ENCODE measurements around the gene OTOF. TPM values are rescaled to one million over a fixed set of nuclear protein-coding genes. Genes with fewer than 3 reads are reported as not detected.

The OTOF gene
- total and polyA plus RNA-seq, 2 experiments from 2014 or later: 0.21 to 0.23 TPM

DNA sequence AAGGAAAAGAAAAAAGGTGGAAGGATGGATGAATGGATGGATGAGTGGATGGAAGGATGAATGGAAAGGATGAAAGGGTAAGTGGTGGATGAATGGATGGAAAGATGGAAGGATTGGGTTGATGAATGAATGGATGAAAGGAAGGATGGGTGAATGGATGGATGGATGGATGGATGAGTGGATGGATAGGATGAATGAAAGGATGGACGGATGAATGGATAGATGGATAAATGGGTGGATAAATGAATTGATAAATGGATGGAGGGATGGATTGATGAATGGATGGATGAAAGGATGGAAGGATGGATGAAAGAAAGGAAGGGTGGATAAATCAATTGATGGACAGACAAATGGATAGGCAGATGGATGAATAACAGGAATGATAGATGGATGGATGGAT is 48.2 kb upstream of the OTOF start:
- Histone ChIP-seq H3F3A (replicated peaks; ENCODE audit: low read depth) (no peaks in the 10 kb centered on the region), H4K20me1 (replicated peaks; ENCODE audit: insufficient read depth) (no peaks in the 10 kb centered on the region), H3K27me3 (ENCODE audit: insufficient read depth) (no peaks in the 10 kb centered on the region), H3K4me1 (ENCODE audit: insufficient read depth) (no peaks in the 10 kb centered on the region), H3K4me2 (no peak overlapping the region), H3K79me2 (replicated peaks; ENCODE audit: insufficient read depth) (no peaks in the 10 kb centered on the region), H2AFZ (no peak overlapping the region), H3K9me2 (ENCODE audit: insufficient read depth) (no peaks in the 10 kb centered on the region), H3K27ac (ENCODE audit: low read depth) (no peak overlapping the region), H3K36me3 (ENCODE audit: insufficient read depth) (no peaks in the 10 kb centered on the region), H3K4me3 (no peak overlapping the region)
- Mint-ChIP-seq H3K27me3 (ENCODE audit: insufficient read depth, low read depth, poor library complexity) (peaks cover 2% of the 10 kb centered on the region), H3K36me3 (ENCODE audit: low read depth) (no peaks in the 10 kb centered on the region), H3K9me3 (no peaks in the 10 kb centered on the region), H3K27ac (no peak overlapping the region), H3K4me1 (peaks cover 3% of the 10 kb centered on the region; the same call in 1 of the 3 replicates), H3K4me3 (no peak overlapping the region)
- no peak for DNase-seq (ENCODE audit: low spot score)
- no peak for ATAC-seq
- TF ChIP-seq STAT1 (IDR thresholded peaks at IDR 0.05; ENCODE audit: unreplicated experiment) (no peak), POLR2AphosphoS5 (IDR thresholded peaks at IDR 0.05; ENCODE audit: low read depth) (no peak), EZH2phosphoT487 (IDR thresholded peaks at IDR 0.05; ENCODE audit: unreplicated experiment) (no peak)
- TF ChIP-seq, protein P1, sequence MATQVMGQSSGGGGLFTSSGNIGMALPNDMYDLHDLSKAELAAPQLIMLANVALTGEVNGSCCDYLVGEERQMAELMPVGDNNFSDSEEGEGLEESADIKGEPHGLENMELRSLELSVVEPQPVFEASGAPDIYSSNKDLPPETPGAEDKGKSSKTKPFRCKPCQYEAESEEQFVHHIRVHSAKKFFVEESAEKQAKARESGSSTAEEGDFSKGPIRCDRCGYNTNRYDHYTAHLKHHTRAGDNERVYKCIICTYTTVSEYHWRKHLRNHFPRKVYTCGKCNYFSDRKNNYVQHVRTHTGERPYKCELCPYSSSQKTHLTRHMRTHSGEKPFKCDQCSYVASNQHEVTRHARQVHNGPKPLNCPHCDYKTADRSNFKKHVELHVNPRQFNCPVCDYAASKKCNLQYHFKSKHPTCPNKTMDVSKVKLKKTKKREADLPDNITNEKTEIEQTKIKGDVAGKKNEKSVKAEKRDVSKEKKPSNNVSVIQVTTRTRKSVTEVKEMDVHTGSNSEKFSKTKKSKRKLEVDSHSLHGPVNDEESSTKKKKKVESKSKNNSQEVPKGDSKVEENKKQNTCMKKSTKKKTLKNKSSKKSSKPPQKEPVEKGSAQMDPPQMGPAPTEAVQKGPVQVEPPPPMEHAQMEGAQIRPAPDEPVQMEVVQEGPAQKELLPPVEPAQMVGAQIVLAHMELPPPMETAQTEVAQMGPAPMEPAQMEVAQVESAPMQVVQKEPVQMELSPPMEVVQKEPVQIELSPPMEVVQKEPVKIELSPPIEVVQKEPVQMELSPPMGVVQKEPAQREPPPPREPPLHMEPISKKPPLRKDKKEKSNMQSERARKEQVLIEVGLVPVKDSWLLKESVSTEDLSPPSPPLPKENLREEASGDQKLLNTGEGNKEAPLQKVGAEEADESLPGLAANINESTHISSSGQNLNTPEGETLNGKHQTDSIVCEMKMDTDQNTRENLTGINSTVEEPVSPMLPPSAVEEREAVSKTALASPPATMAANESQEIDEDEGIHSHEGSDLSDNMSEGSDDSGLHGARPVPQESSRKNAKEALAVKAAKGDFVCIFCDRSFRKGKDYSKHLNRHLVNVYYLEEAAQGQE (IDR thresholded peaks at IDR 0.05; ENCODE audit: unreplicated experiment): no peak

GRCh38 chr2:26523750-26524149 is 45.8 kb upstream of the OTOF start:
- H3K27me3 Mint-ChIP-seq (ENCODE audit: insufficient read depth, low read depth, poor library complexity): peaks cover 4% of the 10 kb centered on the region
- ATAC-seq: no peak
- Histone ChIP-seq H3K79me2 (replicated peaks; ENCODE audit: insufficient read depth) (no peaks in the 10 kb centered on the region), H3K4me3 (no peak overlapping the region), H3K4me2 (no peak overlapping the region), H4K20me1 (replicated peaks; ENCODE audit: insufficient read depth) (no peaks in the 10 kb centered on the region), H3F3A (replicated peaks; ENCODE audit: low read depth) (no peaks in the 10 kb centered on the region), H3K27me3 (ENCODE audit: insufficient read depth) (no peaks in the 10 kb centered on the region), H3K9me2 (ENCODE audit: insufficient read depth) (no peaks in the 10 kb centered on the region), H3K4me1 (ENCODE audit: insufficient read depth) (no peaks in the 10 kb centered on the region), H2AFZ (no peak overlapping the region), H3K27ac (ENCODE audit: low read depth) (no peak overlapping the region), H3K36me3 (ENCODE audit: insufficient read depth) (no peaks in the 10 kb centered on the region)
- no peaks in the 10 kb centered on the region for H3K4me1 Mint-ChIP-seq
- DNase-seq (ENCODE audit: low spot score): no peak
- H3K36me3 Mint-ChIP-seq (ENCODE audit: low read depth): no peaks in the 10 kb centered on the region
- no peaks in the 10 kb centered on the region for H3K9me3 Mint-ChIP-seq
- no peak overlapping the region for H3K4me3 Mint-ChIP-seq
- H3K27ac Mint-ChIP-seq: no peak overlapping the region
- TF ChIP-seq NANOG (IDR thresholded peaks at IDR 0.05; ENCODE audit: borderline replicate concordance) (no peak), ZNF331 (CRISPR knock-in tag; IDR thresholded peaks at IDR 0.05; ENCODE audit: low read depth) (no peak), JUNB (IDR thresholded peaks at IDR 0.05; ENCODE audit: unreplicated experiment) (no peak), ETS1 (IDR thresholded peaks at IDR 0.05) (no peak), ZNF114 (CRISPR knock-in tag; IDR thresholded peaks at IDR 0.05) (no peak), STAT1 (IDR thresholded peaks at IDR 0.05; ENCODE audit: unreplicated experiment) (no peak)
- TF ChIP-seq, protein P1 (IDR thresholded peaks at IDR 0.05; ENCODE audit: unreplicated experiment): no peak

Data from GM23338 (cell line).